Spleen (tissue), 11 donors: ENCODE measurements around the gene KRTAP12-4. TPM values are rescaled to one million over a fixed set of nuclear protein-coding genes. Genes with fewer than 3 reads are reported as not detected.
"Not testable (repeated sequence)": the region's sequence is repeated elsewhere in the genome, so short reads cannot be mapped to it uniquely, and the experiment has no call there.

Source experiments
- DNase-seq: peaks from one replicate; pipeline ENCODE4 v3.0.0-alpha.2; 2020
- H3K27ac ChIP-seq, 8 donors: fragments of 200-600 bp; sonication (generic) in 7 of 8; 1 replicate in 4 of 8; 2 replicates in 4 of 8; pipeline versions ENCODE4 v1.5.0 to v1.8.0; 2016 to 2021; ENCODE audit warnings: inconsistent platforms in 4 of 8, mild to moderate bottlenecking in 4 of 8, moderate library complexity in 1 of 8
- H3K27me3 ChIP-seq, 7 donors: fragments of 200-600 bp; sonication (generic) in 6 of 7; replicated peaks in 1 of 7; 1 replicate in 4 of 7; 2 replicates in 3 of 7; pipeline versions ENCODE4 v1.5.0 to v1.8.0; 2016 to 2021; ENCODE audit warnings: inconsistent platforms in 3 of 7, mild to moderate bottlenecking in 1 of 7
- H3K36me3 ChIP-seq, 6 donors: fragments of 200-600 bp; sonication (generic) in 5 of 6; 1 replicate in 4 of 6; 2 replicates in 2 of 6; pipeline versions ENCODE4 v1.5.0 to v1.8.0; 2016 to 2021; ENCODE audit warnings: inconsistent platforms in 2 of 6
- H3K4me1 ChIP-seq, 6 donors: fragments of 200-600 bp; sonication (generic) in 5 of 6; 1 replicate in 3 of 6; 2 replicates in 3 of 6; pipeline versions ENCODE4 v1.5.0 to v1.8.0; 2016 to 2021; ENCODE audit warnings: inconsistent platforms in 3 of 6
- H3K4me3 ChIP-seq, 8 donors: fragments of 200-600 bp; sonication (generic) in 7 of 8; 1 replicate in 4 of 8; 2 replicates in 4 of 8; pipeline versions ENCODE4 v1.5.0 to v1.8.0; 2016 to 2021; ENCODE audit warnings: inconsistent platforms in 4 of 8, mild to moderate bottlenecking in 4 of 8, moderate library complexity in 2 of 8
- H3K9me3 ChIP-seq, 8 donors: fragments of 200-600 bp; sonication (generic) in 7 of 8; 1 replicate in 4 of 8; 2 replicates in 4 of 8; pipeline versions ENCODE4 v1.5.0 to v1.8.0; 2016 to 2021; ENCODE audit warnings: inconsistent platforms in 4 of 8
- POLR2A ChIP-seq, 3 donors: fragments of 450-650 bp; IDR thresholded peaks; one replicate each; pipeline ENCODE4 v1.5.1; 2017; ENCODE audit warnings: antibody characterized with exemption in 3 of 3, mild to moderate bottlenecking in 1 of 3
- POLR2AphosphoS5 ChIP-seq, 3 donors: sonication (generic); formaldehyde crosslinking; IDR thresholded peaks; one replicate each; pipeline ENCODE4 v1.5.1; 2017; ENCODE audit warnings: antibody characterized with exemption in 3 of 3
- WGBS, 5 donors: extraction: QIAGEN DNeasy Blood & Tissue Kit in 3 of 5; methylation state at CpG; one replicate each; pipeline versions ENCODE4 v1.1.5 to v1.1.7; 2013 to 2018; 5-methylcytosine and 5-hydroxymethylcytosine counted together
- intact Hi-C: fragments of 100-400 bp; cut with DNase I; formaldehyde crosslinking; loops from one replicate; pipeline ENCODE4 v1.15.0; 2023; ENCODE audit warnings: low total_unique reads
- polyA plus RNA-seq, 3 donors: library from polyadenylated mRNA; stranded (reverse); fragments of 200-250 nt; gene quantifications; one replicate each; pipeline ENCODE4 v1.2.1, GENCODE V29; 2013
- total RNA-seq, 7 donors: library from RNA; depleted of rRNA in 3 of 7; stranded (reverse); fragments of >200 nt in 3 of 7; fragmentation: NEBNext Ultra II Directional in 4 of 7; extraction: Animal tissue kit (Norgen Biotek cat#: 25700) in 4 of 7; gene quantifications; one replicate each; pipeline versions ENCODE4 v1.1.0 to v1.2.1, GENCODE V29; 2016 to 2021
- TF ChIP-seq, protein P1 (sequence below), 11 experiments: fragments of 200-600 bp in 7 of 11; fragments of 450-650 bp in 4 of 11; sonication (generic) in 4 of 11; IDR thresholded peaks in 8 of 11; conservative IDR thresholded peaks in 3 of 11; 1 replicate in 7 of 11; 2 replicates in 4 of 11; pipeline versions ENCODE4 v1.4.0 to v1.8.0; 2016 to 2021; ENCODE audit warnings: antibody characterized with exemption in 11 of 11, inconsistent platforms in 4 of 11, mild to moderate bottlenecking in 1 of 11
- donor health status: healthy with polysubstance abuse.
- donor health status: DM: no; HTN: no; CAD: no; lungs with moderate emphysema.
- donor health status: DM: no; HTN: no; CAD: no.
- donor health status: Bipolar disorder and iron deficiency.
- donor health status: healthy.
- donor health status: DM: no; HTN: no; CAD: no.
- donor health status: DM: yes; HTN: yes; CAD: no.

KRTAP12-4 gene
- total and polyA plus RNA-seq, 10 donors = not detected

DNA sequence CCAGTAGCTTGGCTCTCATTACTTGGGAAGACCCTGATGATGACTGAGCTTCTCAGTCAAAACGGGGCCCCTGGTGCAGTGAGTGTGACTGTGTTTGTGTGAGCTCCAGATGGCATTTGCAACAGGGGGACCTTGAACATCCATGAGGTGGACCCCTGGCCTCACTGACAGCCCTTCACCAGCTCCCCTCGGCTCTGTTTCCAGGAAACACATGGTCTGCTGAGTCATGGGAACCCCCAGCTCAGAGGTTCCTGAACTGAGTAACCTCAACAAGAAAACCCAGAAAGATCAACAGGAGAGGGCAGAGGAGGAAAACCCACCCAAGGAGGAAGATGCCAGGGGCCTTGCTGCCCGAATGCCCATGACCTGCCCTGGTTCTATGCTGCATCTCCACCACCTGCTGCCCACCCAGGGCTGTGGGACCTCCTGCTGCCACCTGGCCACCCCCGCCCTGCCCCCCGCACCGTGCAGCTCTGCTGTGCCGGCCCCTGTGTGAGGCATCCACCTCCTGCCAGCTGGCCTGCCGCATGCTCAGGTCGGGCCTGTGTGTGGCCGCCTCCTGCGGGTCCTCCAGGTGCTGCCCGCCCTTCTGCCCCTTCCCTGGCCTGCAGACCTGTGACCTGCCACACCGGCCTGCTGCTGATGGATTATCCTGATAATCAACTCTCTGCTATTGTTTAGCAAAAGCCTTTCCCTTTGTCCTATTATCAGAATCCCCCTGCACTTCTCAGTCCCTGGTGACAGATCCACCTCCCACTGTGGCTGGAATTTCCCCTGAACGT, 31.7 kb upstream of the KRTAP12-4 start:
- H3K27ac ChIP-seq = no peak overlapping the region
- no peaks in the 10 kb centered on the region for H3K4me1 ChIP-seq
- H3K36me3 ChIP-seq = no peaks in the 10 kb centered on the region
- TF ChIP-seq, protein P1, sequence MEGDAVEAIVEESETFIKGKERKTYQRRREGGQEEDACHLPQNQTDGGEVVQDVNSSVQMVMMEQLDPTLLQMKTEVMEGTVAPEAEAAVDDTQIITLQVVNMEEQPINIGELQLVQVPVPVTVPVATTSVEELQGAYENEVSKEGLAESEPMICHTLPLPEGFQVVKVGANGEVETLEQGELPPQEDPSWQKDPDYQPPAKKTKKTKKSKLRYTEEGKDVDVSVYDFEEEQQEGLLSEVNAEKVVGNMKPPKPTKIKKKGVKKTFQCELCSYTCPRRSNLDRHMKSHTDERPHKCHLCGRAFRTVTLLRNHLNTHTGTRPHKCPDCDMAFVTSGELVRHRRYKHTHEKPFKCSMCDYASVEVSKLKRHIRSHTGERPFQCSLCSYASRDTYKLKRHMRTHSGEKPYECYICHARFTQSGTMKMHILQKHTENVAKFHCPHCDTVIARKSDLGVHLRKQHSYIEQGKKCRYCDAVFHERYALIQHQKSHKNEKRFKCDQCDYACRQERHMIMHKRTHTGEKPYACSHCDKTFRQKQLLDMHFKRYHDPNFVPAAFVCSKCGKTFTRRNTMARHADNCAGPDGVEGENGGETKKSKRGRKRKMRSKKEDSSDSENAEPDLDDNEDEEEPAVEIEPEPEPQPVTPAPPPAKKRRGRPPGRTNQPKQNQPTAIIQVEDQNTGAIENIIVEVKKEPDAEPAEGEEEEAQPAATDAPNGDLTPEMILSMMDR (IDR thresholded peaks at IDR 0.05 in 8 of 11, conservative IDR thresholded peaks at IDR 0.05 in 3 of 11) = no peak
- TF ChIP-seq POLR2AphosphoS5 (IDR thresholded peaks at IDR 0.05) = no peak
- TF ChIP-seq POLR2A (IDR thresholded peaks at IDR 0.05) = no peak
- no peak for DNase-seq
- H3K4me3 ChIP-seq = no peak overlapping the region
- peaks cover 0 to 30% (median 0%) of the 10 kb centered on the region in 7 donors for H3K27me3 ChIP-seq
- no peaks in the 10 kb centered on the region for H3K9me3 ChIP-seq
- 24 to 54% (median 32%) methylated on average over 11 to 14 of the region's 14 CpGs for WGBS, 5 donors
- intact Hi-C loops = no loop called here

DNA sequence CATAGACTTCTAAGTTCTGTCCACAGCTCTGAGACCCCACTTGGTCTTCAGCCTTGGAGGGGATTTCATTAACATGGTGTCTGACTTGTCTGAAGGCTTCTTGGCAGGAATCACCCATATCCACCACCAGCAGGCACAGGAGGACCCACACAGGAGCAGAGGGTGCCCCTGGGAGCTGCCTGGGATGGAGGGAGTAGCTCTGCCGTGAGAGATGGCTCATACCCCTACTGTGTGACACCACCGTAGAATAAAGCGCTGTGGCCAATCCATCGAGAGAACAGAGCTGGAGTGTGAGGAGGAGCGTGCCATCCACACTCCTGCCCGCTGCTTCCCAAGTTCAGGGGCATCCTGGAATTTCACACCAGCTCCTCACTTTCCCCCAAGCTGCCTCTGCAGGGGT, 30.6 kb upstream of the KRTAP12-4 start:
- H3K4me3 ChIP-seq = not testable (repeated sequence)

DNA sequence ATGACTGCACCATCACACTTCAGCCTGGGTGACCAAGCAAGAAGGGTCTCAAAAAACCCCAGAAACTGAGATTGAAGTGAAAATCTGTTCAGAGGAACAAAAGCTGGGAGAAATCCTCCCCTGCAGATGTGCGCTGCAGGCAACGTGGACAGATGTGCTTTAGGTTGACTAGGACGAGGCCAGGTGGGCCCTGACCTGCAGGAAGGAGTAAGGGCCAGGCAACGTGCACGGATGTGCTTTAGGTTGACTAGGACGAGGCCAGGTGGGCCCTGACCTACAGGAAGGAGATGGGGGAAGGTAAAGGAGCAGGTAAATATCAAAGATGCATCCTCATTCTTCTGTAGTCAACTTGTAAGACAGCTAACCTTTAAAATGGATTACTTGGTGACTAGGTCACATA, 30.0 kb upstream of the KRTAP12-4 start:
- no peak for TF ChIP-seq POLR2A (IDR thresholded peaks at IDR 0.05)
- TF ChIP-seq, protein P1 (IDR thresholded peaks at IDR 0.05 in 8 of 11, conservative IDR thresholded peaks at IDR 0.05 in 3 of 11) = no peak
- TF ChIP-seq POLR2AphosphoS5 (IDR thresholded peaks at IDR 0.05) = no peak
- Histone ChIP-seq H3K36me3 (no peaks in the 10 kb centered on the region), H3K27me3 (peaks cover 0 to 30% (median 0%) of the 10 kb centered on the region in 7 donors), H3K4me3 (no peak overlapping the region), H3K27ac (no peak overlapping the region), H3K9me3 (no peaks in the 10 kb centered on the region), H3K4me1 (no peaks in the 10 kb centered on the region)
- WGBS, 5 donors = 59 to 79% (median 74%) methylated on average over 6 of the region's 6 CpGs
- DNase-seq = no peak
- intact Hi-C loops = no loop called here

More for the DNA sequence above, 30.6 kb upstream of the KRTAP12-4 start:
- DNase-seq, H3K27ac ChIP-seq, H3K36me3 ChIP-seq, H3K4me1 ChIP-seq, H3K9me3 ChIP-seq, intact Hi-C loops: not testable (repeated sequence)
- WGBS, 5 donors = 73 to 92% (median 82%) methylated on average over 5 to 6 of the region's 6 CpGs
- H3K27me3 ChIP-seq = peaks cover 0 to 30% (median 0%) of the 10 kb centered on the region in 7 donors

DNA sequence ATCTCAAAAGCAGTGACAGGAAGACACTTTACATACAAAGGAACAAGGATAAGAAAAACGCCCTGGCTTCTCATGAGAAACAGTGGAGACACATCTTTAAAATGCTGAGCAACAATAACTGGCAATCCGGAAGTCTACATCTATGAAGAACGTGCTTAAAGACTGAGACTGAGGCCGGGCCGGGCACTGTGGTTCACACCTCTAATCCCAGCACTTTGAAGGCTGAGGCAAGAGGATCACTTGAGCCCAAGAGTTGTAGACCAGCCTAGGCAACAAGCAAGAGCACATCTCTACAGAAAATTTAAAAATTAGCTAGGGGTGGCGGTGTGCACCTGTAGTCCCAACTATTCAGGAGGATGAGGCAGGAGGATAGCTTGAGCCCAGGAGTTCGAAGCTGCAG, 29.6 kb upstream of the KRTAP12-4 start:
- H3K27ac ChIP-seq = no peak overlapping the region
- H3K4me3 ChIP-seq = no peak overlapping the region
- 70 to 83% (median 79%) methylated on average over 7 of the region's 7 CpGs for WGBS, 5 donors
- peaks cover 0 to 30% (median 0%) of the 10 kb centered on the region in 7 donors for H3K27me3 ChIP-seq
- no peak for TF ChIP-seq POLR2A (IDR thresholded peaks at IDR 0.05)
- no peak for TF ChIP-seq POLR2AphosphoS5 (IDR thresholded peaks at IDR 0.05)
- TF ChIP-seq, protein P1 (IDR thresholded peaks at IDR 0.05 in 8 of 11, conservative IDR thresholded peaks at IDR 0.05 in 3 of 11) = no peak
- H3K9me3 ChIP-seq = no peaks in the 10 kb centered on the region
- no peaks in the 10 kb centered on the region for H3K36me3 ChIP-seq
- intact Hi-C loops = no loop called here
- no peak for DNase-seq
- H3K4me1 ChIP-seq = no peaks in the 10 kb centered on the region
